LNCaP clone FGC (cell line): ENCODE data around the gene CYP27B1.
A peak's percentile ranks its signal among the peaks of the same experiment; 100 is the strongest.

Experiments
- DNase-seq: peaks from one replicate; pipeline ENCODE4 v3.0.0-alpha.2; 2011; ENCODE audit warnings: low read depth
- H3K4me3 ChIP-seq: 2 replicates; pipeline ENCODE4 v1.5.1; 2011; ENCODE audit warnings: mild to moderate bottlenecking, low read depth, low read length, control low read depth
- CTCF ChIP-seq: IDR thresholded peaks from 2 replicates; pipeline ENCODE4 v1.5.1; 2012; ENCODE audit warnings: mild to moderate bottlenecking; ENCODE audit not compliant: control insufficient read depth, insufficient read depth; ENCODE audit errors: extremely low read depth

Gene CYP27B1

GRCh38 chr12:57739387-57739786 is 27.5 kb downstream of the CYP27B1 start:
- H3K4me3 ChIP-seq: no peak overlapping the region

GRCh38 chr12:57738661-57739237 is 28.1 kb downstream of the CYP27B1 start, which contains the start of gene AGAP2:
Gene AGAP2 (minus strand): TSS chr12:57738742. CDS start chr12:57738246, 496 bp downstream.
- H3K4me3 ChIP-seq: no peak within 1 kb of the TSS
- no peak for DNase-seq
- no peak for TF ChIP-seq CTCF

More at GRCh38 chr12:57739387-57739786, 27.5 kb downstream of the CYP27B1 start:
- no peak for DNase-seq
- TF ChIP-seq CTCF: no peak

- no peak overlapping the region for H3K4me3 ChIP-seq
- no peak for DNase-seq
- TF ChIP-seq CTCF: peak; percentile 32; the same call in 1 of the 2 replicates
Observed at GRCh38 chr12:57737467-57738460, 29.1 kb downstream of the CYP27B1 start.

- DNase-seq: no peak
- no peak overlapping the region for H3K4me3 ChIP-seq
- no peak for TF ChIP-seq CTCF
Observed at GRCh38 chr12:57736741-57737466, 30.0 kb downstream of the CYP27B1 start.

- TF ChIP-seq CTCF: 0 out of 2 replicates have a peak, but pooled peaks have one; percentile 24
- DNase-seq: no peak
- no peak overlapping the region for H3K4me3 ChIP-seq
Observed at GRCh38 chr12:57735952-57736740, 30.7 kb downstream of the CYP27B1 start.
